Measurements from ENCODE around the gene HTR6.
A peak's percentile ranks its signal among the peaks of the same experiment; 100 is the strongest.

Gene HTR6

DNA sequence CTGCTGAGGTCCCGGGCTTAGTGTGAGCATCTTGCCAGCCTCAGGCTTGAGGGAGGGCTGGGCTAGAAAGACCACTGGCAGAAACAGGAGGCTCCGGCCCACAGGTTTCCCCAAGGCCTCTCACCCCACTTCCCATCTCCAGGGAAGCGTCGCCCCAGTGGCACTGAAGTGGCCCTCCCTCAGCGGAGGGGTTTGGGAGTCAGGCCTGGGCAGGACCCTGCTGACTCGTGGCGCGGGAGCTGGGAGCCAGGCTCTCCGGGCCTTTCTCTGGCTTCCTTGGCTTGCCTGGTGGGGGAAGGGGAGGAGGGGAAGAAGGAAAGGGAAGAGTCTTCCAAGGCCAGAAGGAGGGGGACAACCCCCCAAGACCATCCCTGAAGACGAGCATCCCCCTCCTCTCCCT is 7.2 kb upstream of the HTR6 start:
- DNase-seq, result no peak

DNA sequence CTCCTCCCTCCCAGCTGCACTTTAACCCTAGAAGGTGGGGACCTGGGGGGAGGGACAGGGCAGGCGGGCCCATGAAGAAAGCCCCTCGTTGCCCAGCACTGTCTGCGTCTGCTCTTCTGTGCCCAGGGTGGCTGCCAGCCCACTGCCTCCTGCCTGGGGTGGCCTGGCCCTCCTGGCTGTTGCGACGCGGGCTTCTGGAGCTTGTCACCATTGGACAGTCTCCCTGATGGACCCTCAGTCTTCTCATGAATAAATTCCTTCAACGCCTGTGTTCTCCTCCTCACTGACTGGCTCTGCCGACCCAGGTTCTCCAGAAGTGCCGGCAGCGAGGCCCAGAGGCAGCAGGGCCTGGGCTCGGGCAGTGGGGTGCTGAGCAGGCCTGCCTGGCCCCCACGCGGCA is 6.5 kb upstream of the HTR6 start:
- DNase-seq, result no peak

DNA sequence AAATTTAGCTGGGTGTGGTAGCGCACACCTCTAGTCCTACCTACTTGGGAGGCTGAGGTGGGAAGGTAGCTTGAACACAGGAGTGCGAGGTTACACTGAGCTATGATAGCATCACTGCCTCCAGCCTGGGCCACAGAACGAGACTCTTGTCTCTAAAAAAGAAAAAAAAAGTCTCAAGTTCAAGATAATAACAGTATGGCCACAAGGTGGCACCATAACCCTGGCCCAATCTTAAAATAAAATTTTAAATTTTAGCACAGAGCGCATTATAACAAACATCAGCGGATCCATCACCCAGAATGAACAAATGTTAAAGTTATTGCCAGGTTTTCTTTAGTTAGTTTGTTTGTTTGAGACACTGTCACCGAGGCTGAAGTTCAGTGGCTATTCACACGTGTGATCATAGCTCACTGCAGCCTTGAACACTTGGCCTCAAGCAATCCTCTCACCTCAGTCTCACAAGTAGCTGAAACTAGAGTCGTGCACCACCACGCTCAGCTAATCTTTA is 2.9 kb upstream of the HTR6 start:
- DNase-seq, result no peak

DNA sequence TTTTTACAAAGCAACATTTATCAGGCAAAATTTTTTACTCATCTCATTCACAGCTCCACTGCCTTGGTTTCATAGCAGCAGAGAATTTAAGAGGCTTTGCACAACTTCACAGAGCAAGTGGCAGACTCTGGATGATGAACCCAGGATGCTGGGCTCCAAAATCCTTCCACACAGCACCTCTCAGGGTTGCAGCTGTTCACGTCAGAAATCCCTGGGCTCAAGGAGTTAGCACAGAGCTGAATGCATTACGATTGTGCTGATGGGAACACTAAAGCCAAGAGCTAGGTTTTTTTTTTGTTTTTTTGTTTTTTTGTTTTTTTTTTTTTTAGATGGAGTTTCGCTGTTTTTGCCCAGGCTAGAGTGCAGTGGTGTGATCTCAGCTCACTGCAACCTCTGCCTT is 2.4 kb upstream of the HTR6 start:
- no peak for DNase-seq

DNA sequence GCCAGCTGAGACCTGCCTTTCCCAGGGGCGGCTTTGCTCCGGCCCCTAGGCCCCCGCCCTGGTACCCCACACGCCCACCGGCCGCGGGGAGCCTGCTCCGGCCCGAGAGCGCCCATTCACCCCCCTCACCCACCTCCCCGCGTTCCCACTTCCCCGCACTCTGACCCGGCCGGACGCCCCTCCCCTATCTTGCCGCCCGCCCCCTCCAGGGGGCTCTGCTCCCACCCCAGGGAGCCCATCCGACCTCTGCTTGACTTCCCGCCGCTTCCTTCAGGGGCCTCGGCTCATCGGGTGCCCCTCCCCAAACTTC is 466 bp downstream of the HTR6 start:
- no peak for DNase-seq

DNA sequence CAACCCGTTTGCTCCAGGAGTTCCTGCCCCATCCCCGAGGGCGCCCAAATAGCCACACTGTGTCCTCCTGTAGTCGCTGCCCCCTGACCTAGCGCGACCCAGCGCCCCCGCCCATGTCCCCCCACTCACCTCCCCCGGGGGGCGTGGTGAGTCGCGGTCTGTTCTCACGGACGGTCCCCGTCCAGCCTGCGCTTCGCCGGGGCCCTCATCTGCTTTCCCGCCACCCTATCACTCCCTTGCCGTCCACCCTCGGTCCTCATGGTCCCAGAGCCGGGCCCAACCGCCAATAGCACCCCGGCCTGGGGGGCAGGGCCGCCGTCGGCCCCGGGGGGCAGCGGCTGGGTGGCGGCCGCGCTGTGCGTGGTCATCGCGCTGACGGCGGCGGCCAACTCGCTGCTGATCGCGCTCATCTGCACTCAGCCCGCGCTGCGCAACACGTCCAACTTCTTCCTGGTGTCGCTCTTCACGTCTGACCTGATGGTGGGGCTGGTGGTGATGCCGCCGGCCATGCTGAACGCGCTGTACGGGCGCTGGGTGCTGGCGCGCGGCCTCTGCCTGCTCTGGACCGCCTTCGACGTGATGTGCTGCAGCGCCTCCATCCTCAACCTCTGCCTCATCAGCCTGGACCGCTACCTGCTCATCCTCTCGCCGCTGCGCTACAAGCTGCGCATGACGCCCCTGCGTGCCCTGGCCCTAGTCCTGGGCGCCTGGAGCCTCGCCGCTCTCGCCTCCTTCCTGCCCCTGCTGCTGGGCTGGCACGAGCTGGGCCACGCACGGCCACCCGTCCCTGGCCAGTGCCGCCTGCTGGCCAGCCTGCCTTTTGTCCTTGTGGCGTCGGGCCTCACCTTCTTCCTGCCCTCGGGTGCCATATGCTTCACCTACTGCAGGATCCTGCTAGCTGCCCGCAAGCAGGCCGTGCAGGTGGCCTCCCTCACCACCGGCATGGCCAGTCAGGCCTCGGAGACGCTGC is 1.1 kb downstream of the HTR6 start:
- no peak for DNase-seq

DNA sequence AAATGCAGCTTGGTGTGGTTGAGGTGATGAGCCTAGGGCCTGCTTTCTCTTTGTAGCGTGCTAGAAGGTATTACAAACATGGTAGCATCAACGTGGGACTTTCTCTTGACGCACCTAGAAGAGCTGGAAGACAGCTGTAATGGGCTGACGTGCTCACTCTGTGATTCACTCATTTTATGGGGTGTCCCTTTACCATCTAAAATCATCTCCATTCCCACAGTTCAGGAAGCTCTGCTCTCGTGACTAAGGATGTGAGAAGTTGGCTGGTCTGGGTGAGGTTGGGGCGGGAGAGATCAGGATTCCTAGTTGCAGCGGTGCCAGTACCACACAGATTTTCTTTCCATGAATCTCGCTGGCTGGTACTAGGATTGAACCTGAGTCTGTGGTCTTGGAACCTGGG is 4.2 kb downstream of the HTR6 start:
- DNase-seq, result no peak

DNA sequence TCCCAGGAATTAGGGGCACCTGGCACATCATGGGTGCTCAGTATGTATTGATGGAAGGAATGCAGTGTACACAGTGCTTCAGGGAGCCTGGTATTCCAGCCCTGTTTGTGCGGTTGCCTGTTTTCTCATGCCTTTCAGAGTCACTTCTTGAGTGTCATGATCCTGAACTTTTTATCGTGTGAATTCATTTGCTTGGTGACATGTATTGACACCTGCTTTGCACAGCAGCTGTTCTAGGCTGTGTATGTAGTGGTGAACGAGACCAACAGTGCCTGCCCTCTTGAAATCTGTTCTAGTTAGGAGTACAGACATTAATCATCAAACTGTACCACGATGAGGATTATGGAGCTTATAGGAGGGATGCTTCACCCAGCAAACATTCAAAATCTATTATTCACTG is 6.1 kb downstream of the HTR6 start:
- DNase-seq, result no peak

DNA sequence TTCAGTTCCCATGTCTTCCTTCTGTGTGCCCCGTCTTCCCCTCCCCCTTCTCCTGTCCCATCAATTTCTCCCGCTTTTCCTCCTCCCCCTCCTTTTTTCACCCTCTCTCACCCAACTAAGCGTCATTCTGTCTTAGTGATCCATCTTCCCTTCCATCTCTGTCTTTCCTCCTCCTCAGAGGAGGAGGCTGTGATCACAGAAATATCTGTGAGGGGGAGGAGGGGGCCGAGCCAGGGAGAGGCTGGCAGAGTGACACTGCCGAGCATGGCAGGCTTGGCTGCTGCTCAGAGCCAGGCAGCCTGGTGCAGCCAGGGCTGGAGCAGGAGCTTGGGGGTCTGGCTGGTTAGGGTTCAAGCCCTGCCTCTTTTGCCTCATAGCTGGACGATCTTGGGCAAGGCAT is 7.6 kb downstream of the HTR6 start:
- no peak for DNase-seq

DNA sequence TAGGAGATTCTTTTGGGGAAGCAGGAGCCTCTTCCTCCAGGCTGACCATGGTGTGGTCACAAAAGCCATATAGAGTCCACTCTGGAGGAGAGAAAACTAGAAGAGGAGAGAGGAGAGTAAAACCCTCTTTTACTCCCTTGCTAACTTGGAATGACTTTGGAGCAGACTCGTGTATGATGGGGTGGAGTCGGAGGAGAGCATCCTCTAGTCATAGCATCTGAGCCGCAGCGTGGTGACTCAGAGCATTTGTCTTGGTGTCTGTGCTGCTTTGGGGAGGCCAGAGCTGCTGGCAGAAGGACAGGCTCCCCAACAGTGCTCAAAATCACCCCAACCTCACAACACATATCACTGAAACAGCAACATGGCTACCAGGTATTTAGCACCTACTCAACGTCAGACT is 11.1 kb downstream of the HTR6 start:
- no peak for DNase-seq

DNA sequence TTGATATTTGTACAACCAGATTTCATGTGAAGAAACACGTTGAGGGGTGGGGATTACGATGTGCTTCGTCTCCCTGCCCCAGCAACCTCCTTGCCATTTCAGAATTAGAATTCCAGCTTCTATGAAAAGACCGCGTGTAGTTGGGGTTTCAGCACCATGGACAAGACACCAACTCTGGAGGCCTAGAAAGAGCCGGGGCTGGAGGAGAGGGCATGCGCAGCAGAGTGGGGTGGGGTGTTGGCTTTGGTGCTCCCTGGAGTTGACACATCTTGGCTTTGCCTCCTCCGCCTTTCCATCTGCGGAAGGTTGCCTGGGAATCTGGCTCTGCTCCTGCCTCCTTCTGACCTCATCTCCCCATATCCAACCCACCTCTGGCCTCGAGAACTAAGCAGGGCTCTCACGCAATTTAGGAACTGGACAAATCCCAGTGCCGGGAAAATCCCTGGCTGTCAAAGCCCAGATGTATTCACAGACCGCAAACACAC is 11.8 kb downstream of the HTR6 start:
- no peak for DNase-seq

DNA sequence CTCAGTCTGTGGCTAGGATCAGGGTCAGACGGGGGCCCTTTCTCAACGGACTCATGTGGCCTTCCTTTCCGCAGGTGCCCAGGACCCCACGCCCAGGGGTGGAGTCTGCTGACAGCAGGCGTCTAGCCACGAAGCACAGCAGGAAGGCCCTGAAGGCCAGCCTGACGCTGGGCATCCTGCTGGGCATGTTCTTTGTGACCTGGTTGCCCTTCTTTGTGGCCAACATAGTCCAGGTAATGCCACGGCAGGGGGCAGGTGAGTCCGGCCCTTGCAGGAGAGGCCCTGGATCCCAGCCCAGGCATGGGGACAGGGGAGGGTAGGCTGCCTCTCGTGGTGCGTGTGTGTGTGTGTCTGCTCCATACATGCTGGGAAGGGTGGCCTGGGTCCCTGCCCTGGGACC is 13.8 kb downstream of the HTR6 start:
- DNase-seq, result no peak

DNA sequence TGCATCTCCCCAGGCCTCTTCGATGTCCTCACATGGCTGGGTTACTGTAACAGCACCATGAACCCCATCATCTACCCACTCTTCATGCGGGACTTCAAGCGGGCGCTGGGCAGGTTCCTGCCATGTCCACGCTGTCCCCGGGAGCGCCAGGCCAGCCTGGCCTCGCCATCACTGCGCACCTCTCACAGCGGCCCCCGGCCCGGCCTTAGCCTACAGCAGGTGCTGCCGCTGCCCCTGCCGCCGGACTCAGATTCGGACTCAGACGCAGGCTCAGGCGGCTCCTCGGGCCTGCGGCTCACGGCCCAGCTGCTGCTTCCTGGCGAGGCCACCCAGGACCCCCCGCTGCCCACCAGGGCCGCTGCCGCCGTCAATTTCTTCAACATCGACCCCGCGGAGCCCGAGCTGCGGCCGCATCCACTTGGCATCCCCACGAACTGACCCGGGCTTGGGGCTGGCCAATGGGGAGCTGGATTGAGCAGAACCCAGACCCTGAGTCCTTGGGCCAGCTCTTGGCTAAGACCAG is 14.3 kb downstream of the HTR6 start:
- no peak for DNase-seq

DNA sequence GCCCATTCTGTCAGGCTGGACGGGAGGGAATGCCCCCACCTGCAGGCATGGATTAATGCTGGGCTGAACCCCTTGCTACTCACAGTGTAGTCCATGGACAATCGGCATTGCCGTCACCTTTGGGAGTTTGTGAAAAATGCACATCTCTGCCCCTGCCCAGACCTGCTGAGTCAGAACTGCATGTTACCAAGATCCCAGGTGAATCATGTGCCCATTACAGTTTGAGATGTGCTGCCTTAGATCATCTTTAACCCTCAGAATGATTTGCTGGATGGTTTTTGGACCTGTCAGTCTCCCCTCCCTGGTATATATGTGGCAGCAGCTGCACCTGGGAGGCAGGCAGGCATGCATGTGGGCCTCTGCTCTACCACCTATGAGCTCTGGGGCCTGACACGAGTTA is 15.0 kb downstream of the HTR6 start:
- no peak for DNase-seq

DNA sequence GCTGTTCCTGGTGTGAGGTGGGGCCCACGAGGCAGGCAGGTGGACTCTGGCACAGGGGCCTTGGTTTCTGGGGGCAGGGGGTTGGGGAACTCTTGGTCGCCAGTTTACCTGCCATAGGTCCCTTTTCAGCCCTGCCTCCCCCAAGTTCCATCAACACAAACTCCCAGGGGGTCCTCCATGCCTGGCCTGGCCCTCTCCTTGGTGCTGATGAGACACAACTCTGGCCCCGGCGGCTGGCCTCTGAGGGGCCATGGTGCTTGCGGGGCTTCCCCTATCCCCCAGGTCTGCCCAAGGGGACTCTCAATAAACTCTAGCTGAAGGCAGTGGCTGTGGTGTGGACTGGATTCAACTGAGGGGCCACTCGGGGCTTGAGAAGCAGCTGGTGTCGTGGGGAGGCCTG is 16.0 kb downstream of the HTR6 start:
- DNase-seq, result no peak

DNA sequence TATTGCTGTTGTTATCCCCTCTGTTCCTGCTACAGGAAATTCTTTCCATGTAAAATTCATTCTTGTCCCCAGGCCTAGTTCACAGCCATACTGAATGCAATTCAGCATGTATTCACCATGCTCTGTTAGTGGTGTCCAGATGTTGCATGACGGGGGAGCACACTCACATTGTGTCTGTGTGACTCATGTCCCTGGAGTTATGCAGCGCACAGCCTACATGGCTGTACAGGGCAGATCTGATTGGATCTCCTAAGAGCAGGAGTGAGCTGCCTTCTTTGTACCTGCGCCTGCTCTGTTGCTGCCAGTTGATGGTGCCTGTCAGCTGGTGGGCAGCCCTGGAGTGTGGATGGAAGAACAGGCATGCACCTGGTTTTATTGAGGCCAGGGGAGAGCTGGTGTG is 17.6 kb downstream of the HTR6 start:
- DNase-seq, result no peak

DNA sequence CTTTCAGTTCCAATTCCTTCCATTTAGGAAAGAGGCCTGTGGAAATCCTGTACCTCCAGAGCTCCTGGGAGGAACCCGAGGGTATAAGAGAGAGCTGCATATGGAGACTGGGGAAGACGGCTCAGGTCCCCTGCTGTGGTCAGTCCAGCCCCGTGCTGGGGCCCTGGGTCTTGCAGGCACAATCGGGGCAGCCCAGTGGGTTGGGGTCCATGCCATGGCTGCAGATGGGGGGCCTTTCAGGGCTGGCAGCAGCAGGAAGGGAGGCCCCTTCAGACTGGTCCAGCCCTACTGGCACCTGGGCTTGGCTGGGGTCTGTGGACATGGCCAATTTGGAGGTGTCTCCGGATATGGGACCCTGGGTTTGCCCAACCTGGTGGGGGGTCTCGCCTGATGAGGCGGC is 18.2 kb downstream of the HTR6 start:
- no peak for DNase-seq

DNA sequence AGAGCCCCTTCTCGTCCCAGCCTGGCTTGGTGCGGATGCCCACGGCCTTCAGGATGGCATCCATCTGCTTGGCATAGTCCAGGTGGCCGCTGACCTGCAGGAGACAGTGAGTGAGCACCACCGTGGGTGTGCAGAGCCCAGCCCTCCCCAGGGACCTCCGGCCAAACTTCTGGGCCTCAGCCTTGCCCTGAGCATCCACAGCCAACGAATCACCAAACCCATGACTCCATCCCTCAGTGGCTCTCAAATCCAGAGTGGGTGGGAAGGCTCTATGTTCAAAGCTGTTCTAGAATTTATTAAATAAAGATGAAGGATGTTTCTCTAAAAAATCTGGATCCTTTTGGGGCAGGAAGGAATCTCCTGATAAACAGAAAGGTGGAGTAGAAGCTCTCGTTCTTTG is 18.7 kb downstream of the HTR6 start:
- no peak for DNase-seq

DNA sequence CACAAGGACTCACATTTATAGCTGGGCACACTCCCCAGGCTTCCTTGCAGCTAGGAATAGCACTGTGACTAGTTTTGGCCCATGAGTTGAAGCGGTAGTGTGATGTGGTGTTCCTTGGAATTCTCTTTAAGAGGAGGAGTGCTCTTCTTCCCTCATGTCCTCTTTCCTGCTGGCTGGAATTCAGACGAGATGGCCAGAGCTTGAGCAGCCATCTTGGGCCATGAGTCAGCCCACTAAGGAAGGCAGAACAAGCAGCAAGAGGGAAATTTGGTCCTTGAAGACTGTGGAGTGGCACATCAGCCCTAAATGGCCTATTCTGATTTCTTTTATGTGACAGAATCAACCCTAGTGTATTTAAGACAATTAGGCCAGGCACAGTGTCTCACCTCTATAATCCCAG is 20.0 kb downstream of the HTR6 start:
- no peak for DNase-seq

DNA sequence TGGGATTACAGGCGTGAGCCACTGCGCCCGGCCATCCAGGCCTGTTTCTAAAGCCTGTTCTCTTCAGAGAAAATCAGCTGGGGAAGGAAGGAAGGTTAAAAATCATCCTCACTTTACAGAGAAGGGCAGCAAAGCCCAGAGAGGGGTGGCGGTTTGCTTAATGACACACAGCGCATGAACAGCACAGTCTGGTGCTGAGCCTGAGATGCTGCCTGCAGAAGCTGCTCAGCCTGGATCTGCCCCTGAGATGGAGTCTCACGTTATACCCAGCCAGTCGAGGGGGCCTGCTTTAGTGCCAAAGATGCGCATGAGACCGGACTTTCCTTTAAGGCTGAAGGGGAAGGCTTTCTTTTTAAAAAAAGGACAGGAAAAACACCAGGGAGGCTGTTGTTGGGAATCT is 21.3 kb downstream of the HTR6 start:
- no peak for DNase-seq

DNA sequence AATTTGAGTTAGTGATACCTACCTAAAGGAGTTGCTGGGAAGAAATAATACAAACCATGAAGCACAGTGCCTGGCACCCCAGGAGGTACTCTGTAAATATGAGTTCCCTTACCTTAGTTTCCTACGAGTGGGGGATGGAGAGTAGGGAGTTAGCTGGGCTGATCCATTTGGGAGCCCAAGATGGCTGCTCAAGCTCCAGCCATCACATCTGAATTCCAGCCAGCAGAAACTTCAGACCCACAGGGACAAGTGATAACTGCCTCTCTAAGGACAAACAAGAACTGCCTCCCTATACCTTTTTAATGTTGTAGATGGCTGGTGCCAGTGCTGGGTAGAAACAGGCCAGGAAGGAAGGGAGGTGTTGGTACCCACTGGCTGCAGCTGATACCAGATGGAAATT is 22.7 kb downstream of the HTR6 start:
- DNase-seq, result no peak

DNA sequence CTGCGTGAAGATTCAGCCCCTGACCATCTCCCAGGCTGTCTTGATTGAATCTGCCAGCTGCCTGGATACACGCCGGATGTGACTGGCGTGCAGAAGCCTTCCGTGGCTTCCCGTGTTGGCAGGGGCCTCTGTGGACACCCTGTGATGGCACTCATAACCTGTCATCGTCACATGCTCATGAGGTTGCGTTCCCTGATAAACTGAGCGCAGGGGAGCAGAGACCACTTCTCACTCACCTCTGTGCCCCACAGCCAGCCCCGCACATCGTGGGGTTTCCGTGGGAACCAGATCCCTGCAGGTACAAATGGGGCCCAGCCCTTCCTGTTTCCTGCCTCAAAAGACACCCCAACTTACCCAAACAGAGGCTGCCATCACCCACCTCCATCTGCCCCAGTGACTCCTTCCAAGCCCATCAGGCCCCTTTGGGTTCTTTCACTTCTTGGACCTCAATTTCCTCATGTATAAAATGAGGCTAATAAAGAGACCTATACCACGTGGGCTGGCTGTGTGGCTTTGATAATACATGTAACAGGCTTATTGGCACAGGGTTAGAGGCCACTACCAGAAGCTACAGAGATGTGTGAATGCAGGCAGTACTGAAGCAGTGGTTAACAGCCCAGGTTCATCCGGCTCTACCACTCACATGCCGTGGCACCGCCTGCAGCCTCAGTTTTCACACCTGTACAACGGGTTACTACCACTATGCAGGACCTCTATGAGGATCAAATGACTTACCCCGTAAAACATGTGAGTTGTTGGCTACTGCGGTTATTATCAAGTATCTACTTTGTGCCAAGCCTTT is 23.6 kb downstream of the HTR6 start:
- DNase-seq, result peak; percentile 56

DNA sequence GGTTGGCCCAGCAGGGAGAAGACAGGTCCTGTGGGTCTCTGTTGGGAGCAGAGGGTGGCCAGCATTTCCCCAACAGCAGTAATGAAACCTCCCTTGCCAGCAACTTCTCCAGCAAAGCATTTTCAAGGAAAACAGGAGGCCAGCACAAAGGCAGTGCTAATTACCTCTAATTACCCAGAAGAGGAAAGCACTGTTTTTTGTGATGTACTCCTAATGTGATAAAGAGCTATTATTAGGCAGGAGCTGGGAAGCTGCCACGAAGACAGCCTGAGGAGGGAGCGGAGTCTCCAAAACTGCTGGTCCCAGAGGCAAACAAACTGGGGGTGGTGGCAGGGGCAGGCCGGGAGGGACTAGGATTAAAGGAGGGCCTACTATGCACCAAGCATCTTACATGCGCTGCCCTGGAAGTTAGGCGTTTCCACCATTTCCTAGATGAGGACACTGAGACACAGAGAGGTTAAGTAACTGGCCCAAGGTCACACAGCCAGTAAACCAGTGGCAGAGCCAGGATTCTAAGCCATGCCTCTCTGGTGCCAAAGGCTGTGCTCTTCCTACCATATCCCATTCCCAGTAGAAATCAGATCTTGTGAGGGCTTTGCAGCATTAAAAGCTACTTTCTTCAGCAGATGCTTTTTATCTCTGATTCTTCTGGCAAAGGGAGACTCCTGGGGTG is 24.5 kb downstream of the HTR6 start:
- DNase-seq, result no peak
